ENCODE results near the gene WDR93.

DNA sequence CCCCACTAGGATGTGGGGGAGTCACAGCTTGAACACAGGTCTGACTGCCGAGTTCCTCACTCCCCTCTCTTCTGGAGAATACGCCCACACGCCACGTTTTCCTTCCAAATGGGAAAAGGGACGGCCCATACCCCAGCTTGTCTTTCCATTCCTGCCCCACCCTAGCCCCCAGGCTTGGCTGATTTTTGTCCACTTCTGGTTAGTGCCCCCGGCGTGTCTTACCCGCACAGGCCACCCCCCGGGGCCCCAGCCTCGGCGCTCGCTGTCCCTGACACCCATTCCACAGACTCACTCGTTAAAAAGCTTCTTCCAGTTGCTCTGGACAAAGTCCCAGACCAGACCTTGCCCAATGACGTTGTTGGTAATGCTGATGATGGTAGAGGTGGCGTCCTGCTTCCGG is 100.0 kb downstream of the WDR93 start:
- TF ChIP-seq, protein P1, sequence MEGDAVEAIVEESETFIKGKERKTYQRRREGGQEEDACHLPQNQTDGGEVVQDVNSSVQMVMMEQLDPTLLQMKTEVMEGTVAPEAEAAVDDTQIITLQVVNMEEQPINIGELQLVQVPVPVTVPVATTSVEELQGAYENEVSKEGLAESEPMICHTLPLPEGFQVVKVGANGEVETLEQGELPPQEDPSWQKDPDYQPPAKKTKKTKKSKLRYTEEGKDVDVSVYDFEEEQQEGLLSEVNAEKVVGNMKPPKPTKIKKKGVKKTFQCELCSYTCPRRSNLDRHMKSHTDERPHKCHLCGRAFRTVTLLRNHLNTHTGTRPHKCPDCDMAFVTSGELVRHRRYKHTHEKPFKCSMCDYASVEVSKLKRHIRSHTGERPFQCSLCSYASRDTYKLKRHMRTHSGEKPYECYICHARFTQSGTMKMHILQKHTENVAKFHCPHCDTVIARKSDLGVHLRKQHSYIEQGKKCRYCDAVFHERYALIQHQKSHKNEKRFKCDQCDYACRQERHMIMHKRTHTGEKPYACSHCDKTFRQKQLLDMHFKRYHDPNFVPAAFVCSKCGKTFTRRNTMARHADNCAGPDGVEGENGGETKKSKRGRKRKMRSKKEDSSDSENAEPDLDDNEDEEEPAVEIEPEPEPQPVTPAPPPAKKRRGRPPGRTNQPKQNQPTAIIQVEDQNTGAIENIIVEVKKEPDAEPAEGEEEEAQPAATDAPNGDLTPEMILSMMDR (IDR thresholded peaks at IDR 0.05 in 8 of 11, conservative IDR thresholded peaks at IDR 0.05 in 3 of 11): no peak
- TF ChIP-seq POLR2A (IDR thresholded peaks at IDR 0.05) (no peak), POLR2AphosphoS5 (IDR thresholded peaks at IDR 0.05) (no peak)

Measured in spleen (tissue), 7 donors.